Glutamatergic neuron (in vitro differentiated cells): ENCODE data around the gene FBXL13. TPM values are rescaled to one million over a fixed set of nuclear protein-coding genes. Genes with fewer than 3 reads are reported as not detected.

Source experiments
- DNase-seq: peaks from one replicate; pipeline ENCODE4 v3.0.0; 2022
- H3K27ac Mint-ChIP-seq: one replicate; pipeline ENCODE4 v1.8.0; 2020; ENCODE audit warnings: mild to moderate bottlenecking, mixed read lengths, inconsistent platforms; ENCODE audit not compliant: unreplicated experiment
- H3K27me3 Mint-ChIP-seq: one replicate; pipeline ENCODE4 v1.8.0; 2020; ENCODE audit warnings: mild to moderate bottlenecking, moderate library complexity, mixed read lengths, inconsistent platforms; ENCODE audit not compliant: unreplicated experiment
- H3K36me3 Mint-ChIP-seq: one replicate; pipeline ENCODE4 v1.8.0; 2020; ENCODE audit warnings: mild to moderate bottlenecking, mixed read lengths, inconsistent platforms; ENCODE audit not compliant: unreplicated experiment
- H3K4me1 Mint-ChIP-seq: one replicate; pipeline ENCODE4 v1.8.0; 2020; ENCODE audit warnings: mild to moderate bottlenecking, low read depth, mixed read lengths, inconsistent platforms; ENCODE audit not compliant: unreplicated experiment
- H3K4me3 Mint-ChIP-seq: one replicate; pipeline ENCODE4 v1.8.0; 2020; ENCODE audit warnings: mild to moderate bottlenecking, mixed read lengths, inconsistent platforms; ENCODE audit not compliant: unreplicated experiment
- H3K9me3 Mint-ChIP-seq: one replicate; pipeline ENCODE4 v1.8.0; 2020; ENCODE audit warnings: mild to moderate bottlenecking, moderate library complexity, mixed read lengths, inconsistent platforms; ENCODE audit not compliant: unreplicated experiment
- total RNA-seq: library from RNA; stranded (reverse); fragmentation: NEBNext Ultra II Directional; extraction: Animal tissue kit (Norgen Biotek cat#: 25700); gene quantifications from one replicate; pipeline ENCODE4 v1.2.1, GENCODE V29; 2021; ENCODE audit not compliant: unreplicated experiment
- TF ChIP-seq, protein P1 (sequence below): fragments of 200-600 bp; sonication (generic); IDR thresholded peaks from one replicate; pipeline ENCODE4 v1.5.0; 2021; ENCODE audit not compliant: partially characterized antibody, unreplicated experiment

Gene FBXL13
- total RNA-seq, 1 donor from 2014 or later: 1.1 TPM

DNA sequence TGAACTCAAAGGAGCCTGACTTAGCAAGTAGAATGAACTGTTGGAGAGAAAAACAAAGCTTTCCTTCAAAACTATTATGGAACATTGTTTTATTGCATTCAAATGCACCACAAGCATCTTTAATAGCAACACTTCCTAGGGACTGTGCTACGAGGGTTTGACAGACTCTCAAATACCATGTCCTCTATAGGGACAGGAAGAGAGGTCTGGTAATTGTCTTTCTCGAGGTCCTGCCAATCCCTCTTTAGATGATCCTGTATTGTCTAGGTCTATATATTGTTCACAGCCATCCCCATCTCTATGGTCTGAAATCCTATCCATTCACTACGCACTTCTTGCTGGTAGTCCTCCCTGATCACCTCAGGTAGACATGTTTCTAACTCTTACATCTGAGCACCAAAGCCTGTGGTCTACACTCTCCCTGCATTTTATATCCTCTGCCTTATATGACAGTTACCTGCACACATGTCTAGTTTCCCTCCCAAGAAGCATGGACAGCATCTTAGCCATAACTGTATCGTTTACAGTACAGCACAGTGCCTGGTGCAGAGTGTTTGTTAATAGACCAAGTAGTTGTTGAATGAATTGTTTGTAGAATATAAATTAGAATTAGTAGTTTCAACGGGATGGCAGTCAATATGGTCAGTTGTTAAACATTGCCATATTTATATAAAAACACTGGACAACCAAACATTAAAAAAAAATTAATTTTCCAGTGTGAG lies 183.5 kb downstream of the FBXL13 start:
- no peaks in the 10 kb centered on the region for H3K4me1 Mint-ChIP-seq
- TF ChIP-seq, protein P1, sequence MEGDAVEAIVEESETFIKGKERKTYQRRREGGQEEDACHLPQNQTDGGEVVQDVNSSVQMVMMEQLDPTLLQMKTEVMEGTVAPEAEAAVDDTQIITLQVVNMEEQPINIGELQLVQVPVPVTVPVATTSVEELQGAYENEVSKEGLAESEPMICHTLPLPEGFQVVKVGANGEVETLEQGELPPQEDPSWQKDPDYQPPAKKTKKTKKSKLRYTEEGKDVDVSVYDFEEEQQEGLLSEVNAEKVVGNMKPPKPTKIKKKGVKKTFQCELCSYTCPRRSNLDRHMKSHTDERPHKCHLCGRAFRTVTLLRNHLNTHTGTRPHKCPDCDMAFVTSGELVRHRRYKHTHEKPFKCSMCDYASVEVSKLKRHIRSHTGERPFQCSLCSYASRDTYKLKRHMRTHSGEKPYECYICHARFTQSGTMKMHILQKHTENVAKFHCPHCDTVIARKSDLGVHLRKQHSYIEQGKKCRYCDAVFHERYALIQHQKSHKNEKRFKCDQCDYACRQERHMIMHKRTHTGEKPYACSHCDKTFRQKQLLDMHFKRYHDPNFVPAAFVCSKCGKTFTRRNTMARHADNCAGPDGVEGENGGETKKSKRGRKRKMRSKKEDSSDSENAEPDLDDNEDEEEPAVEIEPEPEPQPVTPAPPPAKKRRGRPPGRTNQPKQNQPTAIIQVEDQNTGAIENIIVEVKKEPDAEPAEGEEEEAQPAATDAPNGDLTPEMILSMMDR: no peak
- H3K4me3 Mint-ChIP-seq: no peak overlapping the region
- peaks cover 2% of the 10 kb centered on the region for H3K27me3 Mint-ChIP-seq
- no peak for DNase-seq
- peaks cover 2% of the 10 kb centered on the region for H3K9me3 Mint-ChIP-seq
- no peaks in the 10 kb centered on the region for H3K36me3 Mint-ChIP-seq
- H3K27ac Mint-ChIP-seq: no peak overlapping the region

- Mint-ChIP-seq H3K27ac (no peak overlapping the region), H3K9me3 (peaks cover 2% of the 10 kb centered on the region), H3K4me1 (no peaks in the 10 kb centered on the region), H3K27me3 (peaks cover 2% of the 10 kb centered on the region), H3K4me3 (no peak overlapping the region), H3K36me3 (no peaks in the 10 kb centered on the region)
- TF ChIP-seq, protein P1: no peak
- no peak for DNase-seq
Observed at GRCh38 chr7:102890292-102890970, 184.2 kb downstream of the FBXL13 start.

DNA sequence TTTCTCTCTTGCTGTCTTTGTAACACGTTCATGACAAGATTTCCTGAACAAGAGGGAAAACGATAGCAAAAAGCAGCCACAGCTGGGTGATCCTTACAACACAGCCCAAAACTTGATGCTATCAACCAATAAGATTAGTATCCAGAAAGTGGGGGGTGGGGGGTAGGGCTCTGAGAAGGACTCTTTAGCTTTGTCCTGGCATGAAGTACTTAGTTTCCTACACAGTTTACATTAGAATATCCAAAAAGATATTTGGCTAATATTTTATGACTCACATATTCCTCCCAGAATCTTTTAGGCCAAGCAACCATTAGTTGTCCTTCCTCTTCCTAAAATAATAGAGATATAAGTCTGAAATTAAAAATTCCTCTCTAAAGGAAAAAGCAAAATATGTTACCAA lies 184.7 kb downstream of the FBXL13 start:
- Mint-ChIP-seq H3K27ac (no peak overlapping the region), H3K4me1 (no peaks in the 10 kb centered on the region), H3K27me3 (no peaks in the 10 kb centered on the region), H3K9me3 (peaks cover 2% of the 10 kb centered on the region), H3K4me3 (no peak overlapping the region), H3K36me3 (no peaks in the 10 kb centered on the region)
- no peak for DNase-seq
- TF ChIP-seq, protein P1: no peak

GRCh38 chr7:102888561-102889233 lies 185.9 kb downstream of the FBXL13 start:
- H3K4me3 Mint-ChIP-seq: no peak overlapping the region
- DNase-seq: no peak
- H3K27me3 Mint-ChIP-seq: no peaks in the 10 kb centered on the region
- H3K27ac Mint-ChIP-seq: no peak overlapping the region
- H3K36me3 Mint-ChIP-seq: no peaks in the 10 kb centered on the region
- peaks cover 2% of the 10 kb centered on the region for H3K9me3 Mint-ChIP-seq
- TF ChIP-seq, protein P1: no peak
- no peaks in the 10 kb centered on the region for H3K4me1 Mint-ChIP-seq
